Measurements from ENCODE around the gene ASXL1. TPM values are rescaled to one million over a fixed set of nuclear protein-coding genes. Genes with fewer than 3 reads are reported as not detected.

Gene ASXL1
- total and polyA plus RNA-seq, 10 of the 15 experiments (the other 5 are each of a cell fraction or from before 2014, with no cell fraction given): 11.0 to 87.6 (median 56.8) TPM

- peak; percentile 58 for TF ChIP-seq E2F8 (IDR thresholded peaks at IDR 0.05; ENCODE audit: low read depth, partially characterized antibody)
- no peak; the same call in 1 of the 2 replicates for TF ChIP-seq ZBTB33 (IDR thresholded peaks at IDR 0.05)
- no peak for TF ChIP-seq JUNB (IDR thresholded peaks at IDR 0.05)
- TF ChIP-seq USF1 (IDR thresholded peaks at IDR 0.05; ENCODE audit: borderline replicate concordance, extremely low read length, insufficient read depth, low read depth, low read length): no peak
- peak; percentile 95 for TF ChIP-seq ZBTB40 (IDR thresholded peaks at IDR 0.05; ENCODE audit: borderline replicate concordance)
- TF ChIP-seq CBX5 (IDR thresholded peaks at IDR 0.05; ENCODE audit: low read depth): no peak
- no peak for TF ChIP-seq IRF4 (IDR thresholded peaks at IDR 0.05; ENCODE audit: low read depth, low read length)
- no peak for TF ChIP-seq NRF1 (conservative IDR thresholded peaks at IDR 0.05; ENCODE audit: low read depth, low read length)
- no peak for TF ChIP-seq STAT3 (IDR thresholded peaks at IDR 0.05; ENCODE audit: low read depth, low read length)
- peak; percentile 97 for TF ChIP-seq NR2C1 (IDR thresholded peaks at IDR 0.05)
- TF ChIP-seq EZH2 (IDR thresholded peaks at IDR 0.05; ENCODE audit: borderline replicate concordance, control insufficient read depth, low read depth, low read length): no peak
- TF ChIP-seq SMC3 (IDR thresholded peaks at IDR 0.05; ENCODE audit: borderline replicate concordance, low read length): no peak
- TF ChIP-seq SMAD5 (IDR thresholded peaks at IDR 0.05; ENCODE audit: low read depth): peak; percentile 73
- no peak; the same call in 1 of the 2 replicates for TF ChIP-seq HDGF (IDR thresholded peaks at IDR 0.05)
- TF ChIP-seq RB1 (IDR thresholded peaks at IDR 0.05; ENCODE audit: borderline replicate concordance): peak; percentile 94; the same call in 1 of the 2 replicates
- TF ChIP-seq BCL3 (IDR thresholded peaks at IDR 0.05; ENCODE audit: borderline replicate concordance, insufficient read depth, low read depth, low read length, poor library complexity, severe bottlenecking): peak; percentile 5
- no peak for TF ChIP-seq TCF12 (IDR thresholded peaks at IDR 0.05; ENCODE audit: low read depth, low read length)
- no peak for TF ChIP-seq NFYA (IDR thresholded peaks at IDR 0.05; ENCODE audit: borderline replicate concordance, low read depth, low read length)
These were observed at the start of gene ASXL1 (continued) for GRCh38 chr20:32357869-32358631.
